HepG2 (cell line): ENCODE measurements around the gene NUP107. TPM values are rescaled to one million over a fixed set of nuclear protein-coding genes. Genes with fewer than 3 reads are reported as not detected.

Experiments
- HMG20B ChIP-seq: conservative IDR thresholded peaks from 2 replicates; pipeline ENCODE4 v1.6.1; 2016; ENCODE audit warnings: missing genetic modification reagents, missing compliant biosample characterization
- NR2F1 ChIP-seq, 2 experiments: fragments of 450-650 bp in 1 of 2; formaldehyde crosslinking in 1 of 2; IDR thresholded peaks; 2 replicates each; pipeline versions ENCODE4 v1.5.0 to v1.6.1; 2016 to 2020; ENCODE audit warnings: mild to moderate bottlenecking in 1 of 2, missing compliant biosample characterization in 1 of 2, missing genetic modification reagents in 1 of 2, moderate library complexity in 1 of 2
- POLR2G ChIP-seq: fragments of 200-400 bp; formaldehyde crosslinking; IDR thresholded peaks from 2 replicates; pipeline ENCODE4 v1.6.1; 2018; ENCODE audit warnings: mild to moderate bottlenecking, low read depth, low read length, moderate library complexity
- RBFOX2 ChIP-seq: fragments of 200-400 bp; formaldehyde crosslinking; IDR thresholded peaks from 2 replicates; pipeline ENCODE4 v1.6.1; 2017; ENCODE audit warnings: low read depth, mild to moderate bottlenecking, low read length
- RFXAP ChIP-seq: sonication (generic); formaldehyde crosslinking; IDR thresholded peaks from 2 replicates; pipeline ENCODE4 v1.4.0; 2020; ENCODE audit warnings: missing genetic modification reagents, borderline replicate concordance
- SIX1 ChIP-seq: sonication (generic); formaldehyde crosslinking; IDR thresholded peaks from 2 replicates; pipeline ENCODE4 v1.4.0; 2020; ENCODE audit warnings: missing genetic modification reagents, borderline replicate concordance
- TAF1 ChIP-seq: sonication (generic); formaldehyde crosslinking; IDR thresholded peaks from 2 replicates; pipeline ENCODE4 v1.4.0; 2020; ENCODE audit warnings: missing genetic modification reagents
- ZNF121 ChIP-seq: sonication (generic); formaldehyde crosslinking; IDR thresholded peaks from 2 replicates; pipeline ENCODE4 v1.5.0; 2020; ENCODE audit warnings: mild to moderate bottlenecking, missing genetic modification reagents
- ZNF256 ChIP-seq: sonication (generic); formaldehyde crosslinking; conservative IDR thresholded peaks from 2 replicates; pipeline ENCODE4 v1.4.0; 2020; ENCODE audit warnings: missing genetic modification reagents
- ZNF350 ChIP-seq: sonication (generic); formaldehyde crosslinking; IDR thresholded peaks from 2 replicates; pipeline ENCODE4 v1.4.0; 2020; ENCODE audit warnings: mild to moderate bottlenecking, low read depth, missing genetic modification reagents, borderline replicate concordance
- ZNF781 ChIP-seq: sonication (generic); formaldehyde crosslinking; IDR thresholded peaks from 2 replicates; pipeline ENCODE4 v1.5.1; 2020; ENCODE audit warnings: borderline replicate concordance, mild to moderate bottlenecking, missing genetic modification reagents; ENCODE audit errors: not compliant biosample characterization
- polyA plus RNA-seq, 8 experiments: library from polyadenylated mRNA; depleted of rRNA in 3 of 8; stranded (reverse) in 7 of 8; unstranded in 1 of 8; fragments of >200 nt; fragmentation: Illumina TruSeq in 4 of 8; extraction: Trizol in 4 of 8; gene quantifications; 2 replicates each; pipeline versions ENCODE4 v1.2.1 to v1.2.3, GENCODE V29; 2011 to 2016; ENCODE audit warnings: low read depth in 4 of 8, missing spikeins in 1 of 8, mixed read lengths in 1 of 8; ENCODE audit not compliant: insufficient read depth in 1 of 8
- total RNA-seq, 5 experiments: library from RNA; depleted of rRNA; stranded (reverse); fragments of >200 nt; fragmentation: Illumina TruSeq; extraction: Trizol; gene quantifications; 2 replicates each; pipeline ENCODE4 v1.2.3, GENCODE V29; 2016; ENCODE audit warnings: low read depth in 1 of 5
- TF ChIP-seq, protein P1 (sequence below): sonication (generic); formaldehyde crosslinking; IDR thresholded peaks from 2 replicates; pipeline ENCODE4 v1.5.1; 2020; ENCODE audit warnings: mild to moderate bottlenecking, missing genetic modification reagents, moderate library complexity
- TF ChIP-seq, protein P2 (sequence below): sonication (generic); formaldehyde crosslinking; IDR thresholded peaks from 2 replicates; pipeline ENCODE4 v1.4.0; 2020; ENCODE audit warnings: missing genetic modification reagents, borderline replicate concordance
- TF ChIP-seq, protein P3 (sequence below), 2 experiments: sonication (generic) in 1 of 2; formaldehyde crosslinking in 1 of 2; IDR thresholded peaks; 2 replicates each; pipeline versions ENCODE4 v1.6.1 to v1.9.0; 2014 to 2022; ENCODE audit warnings: antibody characterized with exemption in 1 of 2, borderline replicate concordance in 1 of 2, inconsistent platforms in 1 of 2, low read depth in 1 of 2, missing genetic modification reagents in 1 of 2

The NUP107 gene
- total and polyA plus RNA-seq, 2 of the 13 experiments (the other 11 are each of a cell fraction or from before 2014, with no cell fraction given) = 54.7 to 100 TPM

DNA sequence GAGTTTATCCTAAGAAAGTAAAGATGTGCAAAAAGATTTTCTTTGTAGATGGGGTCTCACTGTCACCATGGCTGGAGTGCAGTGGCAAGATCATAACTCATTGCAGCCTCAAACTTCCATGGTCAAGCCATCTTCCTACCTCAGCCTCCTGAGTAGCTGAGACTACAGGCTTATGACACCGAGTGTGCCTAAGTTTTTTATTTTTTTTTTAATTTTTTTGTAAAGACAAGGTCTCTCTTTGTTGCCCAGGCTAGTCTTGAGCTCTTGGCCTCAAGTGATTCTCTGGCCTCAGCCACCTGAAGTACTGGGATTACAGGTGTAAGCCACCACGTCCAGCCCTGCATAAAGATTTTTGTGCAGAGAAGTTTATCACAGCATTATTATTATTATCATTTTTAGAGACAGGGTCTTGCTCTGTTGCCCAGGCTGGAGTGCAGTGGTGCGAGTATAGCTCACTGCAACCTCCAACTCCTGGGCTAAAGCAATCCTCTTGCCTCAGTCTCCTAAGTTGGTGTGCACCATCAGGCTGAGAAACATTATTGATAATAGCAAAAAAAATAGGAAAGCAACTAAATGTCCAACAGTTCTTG lies 101.9 kb downstream of the NUP107 start (continued):
- TF ChIP-seq, protein P1, sequence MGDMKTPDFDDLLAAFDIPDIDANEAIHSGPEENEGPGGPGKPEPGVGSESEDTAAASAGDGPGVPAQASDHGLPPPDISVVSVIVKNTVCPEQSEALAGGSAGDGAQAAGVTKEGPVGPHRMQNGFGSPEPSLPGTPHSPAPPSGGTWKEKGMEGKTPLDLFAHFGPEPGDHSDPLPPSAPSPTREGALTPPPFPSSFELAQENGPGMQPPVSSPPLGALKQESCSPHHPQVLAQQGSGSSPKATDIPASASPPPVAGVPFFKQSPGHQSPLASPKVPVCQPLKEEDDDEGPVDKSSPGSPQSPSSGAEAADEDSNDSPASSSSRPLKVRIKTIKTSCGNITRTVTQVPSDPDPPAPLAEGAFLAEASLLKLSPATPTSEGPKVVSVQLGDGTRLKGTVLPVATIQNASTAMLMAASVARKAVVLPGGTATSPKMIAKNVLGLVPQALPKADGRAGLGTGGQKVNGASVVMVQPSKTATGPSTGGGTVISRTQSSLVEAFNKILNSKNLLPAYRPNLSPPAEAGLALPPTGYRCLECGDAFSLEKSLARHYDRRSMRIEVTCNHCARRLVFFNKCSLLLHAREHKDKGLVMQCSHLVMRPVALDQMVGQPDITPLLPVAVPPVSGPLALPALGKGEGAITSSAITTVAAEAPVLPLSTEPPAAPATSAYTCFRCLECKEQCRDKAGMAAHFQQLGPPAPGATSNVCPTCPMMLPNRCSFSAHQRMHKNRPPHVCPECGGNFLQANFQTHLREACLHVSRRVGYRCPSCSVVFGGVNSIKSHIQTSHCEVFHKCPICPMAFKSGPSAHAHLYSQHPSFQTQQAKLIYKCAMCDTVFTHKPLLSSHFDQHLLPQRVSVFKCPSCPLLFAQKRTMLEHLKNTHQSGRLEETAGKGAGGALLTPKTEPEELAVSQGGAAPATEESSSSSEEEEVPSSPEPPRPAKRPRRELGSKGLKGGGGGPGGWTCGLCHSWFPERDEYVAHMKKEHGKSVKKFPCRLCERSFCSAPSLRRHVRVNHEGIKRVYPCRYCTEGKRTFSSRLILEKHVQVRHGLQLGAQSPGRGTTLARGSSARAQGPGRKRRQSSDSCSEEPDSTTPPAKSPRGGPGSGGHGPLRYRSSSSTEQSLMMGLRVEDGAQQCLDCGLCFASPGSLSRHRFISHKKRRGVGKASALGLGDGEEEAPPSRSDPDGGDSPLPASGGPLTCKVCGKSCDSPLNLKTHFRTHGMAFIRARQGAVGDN (CRISPR knock-in tag) = no peak
- TF ChIP-seq, protein P2, sequence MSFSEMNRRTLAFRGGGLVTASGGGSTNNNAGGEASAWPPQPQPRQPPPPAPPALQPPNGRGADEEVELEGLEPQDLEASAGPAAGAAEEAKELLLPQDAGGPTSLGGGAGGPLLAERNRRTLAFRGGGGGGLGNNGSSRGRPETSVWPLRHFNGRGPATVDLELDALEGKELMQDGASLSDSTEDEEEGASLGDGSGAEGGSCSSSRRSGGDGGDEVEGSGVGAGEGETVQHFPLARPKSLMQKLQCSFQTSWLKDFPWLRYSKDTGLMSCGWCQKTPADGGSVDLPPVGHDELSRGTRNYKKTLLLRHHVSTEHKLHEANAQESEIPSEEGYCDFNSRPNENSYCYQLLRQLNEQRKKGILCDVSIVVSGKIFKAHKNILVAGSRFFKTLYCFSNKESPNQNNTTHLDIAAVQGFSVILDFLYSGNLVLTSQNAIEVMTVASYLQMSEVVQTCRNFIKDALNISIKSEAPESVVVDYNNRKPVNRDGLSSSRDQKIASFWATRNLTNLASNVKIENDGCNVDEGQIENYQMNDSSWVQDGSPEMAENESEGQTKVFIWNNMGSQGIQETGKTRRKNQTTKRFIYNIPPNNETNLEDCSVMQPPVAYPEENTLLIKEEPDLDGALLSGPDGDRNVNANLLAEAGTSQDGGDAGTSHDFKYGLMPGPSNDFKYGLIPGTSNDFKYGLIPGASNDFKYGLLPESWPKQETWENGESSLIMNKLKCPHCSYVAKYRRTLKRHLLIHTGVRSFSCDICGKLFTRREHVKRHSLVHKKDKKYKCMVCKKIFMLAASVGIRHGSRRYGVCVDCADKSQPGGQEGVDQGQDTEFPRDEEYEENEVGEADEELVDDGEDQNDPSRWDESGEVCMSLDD (CRISPR knock-in tag) = no peak
- 0 out of 4 replicates have a peak, but pooled peaks of 1 of the 2 experiments have one; percentile 12 for TF ChIP-seq NR2F1 (CRISPR knock-in tag; IDR thresholded peaks at IDR 0.05)
- TF ChIP-seq HMG20B = no peak
- peak; percentile 99 for TF ChIP-seq ZNF121 (CRISPR knock-in tag)
- TF ChIP-seq ZNF781 (CRISPR knock-in tag) = peak; percentile 51
- TF ChIP-seq ZNF256 (CRISPR knock-in tag) = no peak
- no peak for TF ChIP-seq SIX1 (CRISPR knock-in tag)
- peak; percentile 9; the same call in 1 of the 2 replicates for TF ChIP-seq ZNF350 (CRISPR knock-in tag)
- TF ChIP-seq, protein P3, sequence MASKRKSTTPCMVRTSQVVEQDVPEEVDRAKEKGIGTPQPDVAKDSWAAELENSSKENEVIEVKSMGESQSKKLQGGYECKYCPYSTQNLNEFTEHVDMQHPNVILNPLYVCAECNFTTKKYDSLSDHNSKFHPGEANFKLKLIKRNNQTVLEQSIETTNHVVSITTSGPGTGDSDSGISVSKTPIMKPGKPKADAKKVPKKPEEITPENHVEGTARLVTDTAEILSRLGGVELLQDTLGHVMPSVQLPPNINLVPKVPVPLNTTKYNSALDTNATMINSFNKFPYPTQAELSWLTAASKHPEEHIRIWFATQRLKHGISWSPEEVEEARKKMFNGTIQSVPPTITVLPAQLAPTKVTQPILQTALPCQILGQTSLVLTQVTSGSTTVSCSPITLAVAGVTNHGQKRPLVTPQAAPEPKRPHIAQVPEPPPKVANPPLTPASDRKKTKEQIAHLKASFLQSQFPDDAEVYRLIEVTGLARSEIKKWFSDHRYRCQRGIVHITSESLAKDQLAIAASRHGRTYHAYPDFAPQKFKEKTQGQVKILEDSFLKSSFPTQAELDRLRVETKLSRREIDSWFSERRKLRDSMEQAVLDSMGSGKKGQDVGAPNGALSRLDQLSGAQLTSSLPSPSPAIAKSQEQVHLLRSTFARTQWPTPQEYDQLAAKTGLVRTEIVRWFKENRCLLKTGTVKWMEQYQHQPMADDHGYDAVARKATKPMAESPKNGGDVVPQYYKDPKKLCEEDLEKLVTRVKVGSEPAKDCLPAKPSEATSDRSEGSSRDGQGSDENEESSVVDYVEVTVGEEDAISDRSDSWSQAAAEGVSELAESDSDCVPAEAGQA (IDR thresholded peaks at IDR 0.05; ENCODE audit: low read depth) = no peak
- TF ChIP-seq, protein P3 (CRISPR knock-in tag; IDR thresholded peaks at IDR 0.05; ENCODE audit: borderline replicate concordance) = no peak
- TF ChIP-seq POLR2G = no peak; the same call in 1 of the 2 replicates
- TF ChIP-seq RBFOX2 = peak; percentile 65
- 0 out of 2 replicates have a peak, but pooled peaks have one; percentile 36 for TF ChIP-seq RFXAP
- TF ChIP-seq TAF1 = peak; percentile 66; the same call in 1 of the 2 replicates
